ENCODE data around the gene GTPBP1.

DNA sequence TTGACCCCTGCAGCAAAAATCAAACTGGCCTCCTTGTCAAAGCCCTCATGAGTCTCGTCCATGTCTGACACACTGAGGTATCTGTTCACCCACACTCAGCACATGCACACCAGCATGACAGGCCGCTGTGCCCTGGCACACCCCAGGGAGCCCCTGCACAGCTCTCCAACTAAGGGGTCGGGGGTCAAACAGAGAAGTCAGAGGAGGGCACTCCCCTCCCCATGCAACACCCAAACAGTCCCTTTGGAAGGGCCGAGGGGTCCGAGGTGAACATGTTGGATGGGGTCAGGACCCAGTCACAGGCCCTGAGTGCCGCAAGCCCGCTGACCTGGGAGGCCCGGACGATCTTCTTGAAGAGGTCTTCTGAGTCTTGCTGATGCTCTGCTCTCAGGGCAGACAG lies 35.4 kb downstream of the GTPBP1 start:
- TF ChIP-seq, protein P1, sequence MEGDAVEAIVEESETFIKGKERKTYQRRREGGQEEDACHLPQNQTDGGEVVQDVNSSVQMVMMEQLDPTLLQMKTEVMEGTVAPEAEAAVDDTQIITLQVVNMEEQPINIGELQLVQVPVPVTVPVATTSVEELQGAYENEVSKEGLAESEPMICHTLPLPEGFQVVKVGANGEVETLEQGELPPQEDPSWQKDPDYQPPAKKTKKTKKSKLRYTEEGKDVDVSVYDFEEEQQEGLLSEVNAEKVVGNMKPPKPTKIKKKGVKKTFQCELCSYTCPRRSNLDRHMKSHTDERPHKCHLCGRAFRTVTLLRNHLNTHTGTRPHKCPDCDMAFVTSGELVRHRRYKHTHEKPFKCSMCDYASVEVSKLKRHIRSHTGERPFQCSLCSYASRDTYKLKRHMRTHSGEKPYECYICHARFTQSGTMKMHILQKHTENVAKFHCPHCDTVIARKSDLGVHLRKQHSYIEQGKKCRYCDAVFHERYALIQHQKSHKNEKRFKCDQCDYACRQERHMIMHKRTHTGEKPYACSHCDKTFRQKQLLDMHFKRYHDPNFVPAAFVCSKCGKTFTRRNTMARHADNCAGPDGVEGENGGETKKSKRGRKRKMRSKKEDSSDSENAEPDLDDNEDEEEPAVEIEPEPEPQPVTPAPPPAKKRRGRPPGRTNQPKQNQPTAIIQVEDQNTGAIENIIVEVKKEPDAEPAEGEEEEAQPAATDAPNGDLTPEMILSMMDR (conservative IDR thresholded peaks at IDR 0.05): no peak
- no peak for TF ChIP-seq EZH2 (IDR thresholded peaks at IDR 0.05; ENCODE audit: low read depth)

Measured in PC-9 (cell line).